ENCODE results near the gene SMAP1.

The SMAP1 gene

GRCh38 chr6:70694371-70694770 is 26.7 kb downstream of the SMAP1 start:
- no peak for TF ChIP-seq CTCF (IDR thresholded peaks at IDR 0.05)
- Histone ChIP-seq H3K36me3 (peaks cover 0 to 2% (median 0%) of the 10 kb centered on the region in 3 donors), H3K27me3 (no peaks in the 10 kb centered on the region), H3K4me3 (no peak overlapping the region), H3K4me1 (no peaks in the 10 kb centered on the region), H3K9me3 (no peaks in the 10 kb centered on the region), H3K27ac (no peak overlapping the region)
- no peak for DNase-seq
- intact Hi-C loops (cut with DNase I; ENCODE audit: low total_unique reads) = no loop called here

GRCh38 chr6:70700922-70701876 is 33.5 kb downstream of the SMAP1 start:
- Histone ChIP-seq H3K4me1 (peaks cover 0 to 5% (median 0%) of the 10 kb centered on the region in 4 donors), H3K4me3 (no peak overlapping the region), H3K27ac (no peak overlapping the region), H3K27me3 (no peaks in the 10 kb centered on the region), H3K36me3 (peaks cover 0 to 8% (median 0%) of the 10 kb centered on the region in 3 donors), H3K9me3 (no peaks in the 10 kb centered on the region)
- intact Hi-C loops (cut with DNase I; ENCODE audit: low total_unique reads) = no loop called here
- DNase-seq = no peak
- no peak for TF ChIP-seq CTCF (IDR thresholded peaks at IDR 0.05)

GRCh38 chr6:70705772-70706171 is 38.1 kb downstream of the SMAP1 start:
- intact Hi-C loops (cut with DNase I; ENCODE audit: low total_unique reads) = loop anchor here (5.0 kb wide), 1 partner anchor 182 kb away; no protein-coding TSS in a partner anchor
- no peaks in the 10 kb centered on the region for H3K36me3 ChIP-seq
- no peak for TF ChIP-seq CTCF (IDR thresholded peaks at IDR 0.05)
- no peak overlapping the region for H3K4me3 ChIP-seq
- H3K27me3 ChIP-seq = no peaks in the 10 kb centered on the region
- no peak for DNase-seq
- H3K27ac ChIP-seq = no peak overlapping the region
- peaks cover 0 to 5% (median 0%) of the 10 kb centered on the region in 4 donors for H3K4me1 ChIP-seq
- H3K9me3 ChIP-seq = no peaks in the 10 kb centered on the region

- intact Hi-C loops (cut with DNase I; ENCODE audit: low total_unique reads) = loop anchor here (5.0 kb wide), 1 partner anchor 181 kb away; no protein-coding TSS in a partner anchor
- DNase-seq = no peak
These were observed 38.9 kb downstream of the SMAP1 start for GRCh38 chr6:70706491-70707123.

GRCh38 chr6:70707893-70708292 is 40.2 kb downstream of the SMAP1 start:
- H3K36me3 ChIP-seq = no peaks in the 10 kb centered on the region
- H3K27me3 ChIP-seq = no peaks in the 10 kb centered on the region
- TF ChIP-seq CTCF (IDR thresholded peaks at IDR 0.05) = no peak
- no peak overlapping the region for H3K4me3 ChIP-seq
- no peak overlapping the region for H3K27ac ChIP-seq
- intact Hi-C loops (cut with DNase I; ENCODE audit: low total_unique reads) = loop anchor here (5.0 kb wide), 1 partner anchor 179 kb away; no protein-coding TSS in a partner anchor
- peaks cover 0 to 5% (median 0%) of the 10 kb centered on the region in 4 donors for H3K4me1 ChIP-seq
- H3K9me3 ChIP-seq = no peaks in the 10 kb centered on the region
- DNase-seq = no peak

More at GRCh38 chr6:70706491-70707123, 38.9 kb downstream of the SMAP1 start:
- Histone ChIP-seq H3K4me3 (no peak overlapping the region), H3K4me1 (peaks cover 0 to 5% (median 0%) of the 10 kb centered on the region in 4 donors), H3K36me3 (no peaks in the 10 kb centered on the region), H3K27ac (no peak overlapping the region), H3K9me3 (no peaks in the 10 kb centered on the region), H3K27me3 (no peaks in the 10 kb centered on the region)
- TF ChIP-seq CTCF (IDR thresholded peaks at IDR 0.05) = peak; percentile 58 to 63
